Neural progenitor cell (in vitro differentiated cells): ENCODE results near the gene GLIS1. TPM values are rescaled to one million over a fixed set of nuclear protein-coding genes. Genes with fewer than 3 reads are reported as not detected.
A peak's percentile ranks its signal among the peaks of the same experiment; 100 is the strongest.

Source experiments
- DNase-seq: peaks from one replicate; pipeline ENCODE4 v3.0.0-alpha.2; 2016; ENCODE audit warnings: low spot score
- H2AFZ ChIP-seq: fragments of 200-600 bp; sonication (generic); replicated peaks from 2 replicates; pipeline ENCODE4 v1.6.1; 2016; ENCODE audit warnings: antibody characterized with exemption
- H3F3A ChIP-seq: fragments of 200-600 bp; sonication (generic); 2 replicates; pipeline ENCODE4 v1.6.1; 2016; ENCODE audit warnings: antibody characterized with exemption, low read depth
- H3K27ac ChIP-seq: fragments of 200-600 bp; sonication (generic); 2 replicates; pipeline ENCODE4 v1.5.1; 2016; ENCODE audit warnings: mild to moderate bottlenecking
- H3K27me3 ChIP-seq: fragments of 200-600 bp; sonication (generic); 2 replicates; pipeline ENCODE4 v1.6.1; 2016; ENCODE audit warnings: mild to moderate bottlenecking, moderate library complexity
- H3K36me3 ChIP-seq: fragments of 200-600 bp; sonication (generic); 2 replicates; pipeline ENCODE4 v1.5.1; 2016
- H3K4me1 ChIP-seq: fragments of 200-600 bp; sonication (generic); 2 replicates; pipeline ENCODE4 v1.6.1; 2016; ENCODE audit warnings: mixed run types
- H3K4me2 ChIP-seq: fragments of 200-600 bp; sonication (generic); 2 replicates; pipeline ENCODE4 v1.6.1; 2016
- H3K4me3 ChIP-seq: fragments of 200-600 bp; sonication (generic); 2 replicates; pipeline ENCODE4 v1.5.1; 2016
- H3K79me2 ChIP-seq: fragments of 200-600 bp; sonication (generic); 2 replicates; pipeline ENCODE4 v1.6.1; 2016; ENCODE audit warnings: low read depth
- H3K9ac ChIP-seq: fragments of 200-600 bp; sonication (generic); 2 replicates; pipeline ENCODE4 v1.6.1; 2016
- H3K9me3 ChIP-seq: fragments of 200-600 bp; sonication (generic); 2 replicates; pipeline ENCODE4 v1.5.1; 2016; ENCODE audit warnings: low read depth
- H4K20me1 ChIP-seq: fragments of 200-600 bp; sonication (generic); 2 replicates; pipeline ENCODE4 v1.6.1; 2016; ENCODE audit warnings: low read depth
- H3K27ac Mint-ChIP-seq: 3 replicates; pipeline ENCODE4 v1.8.0; 2021; ENCODE audit warnings: mixed read lengths
- H3K27me3 Mint-ChIP-seq: 2 replicates; pipeline ENCODE4 v1.8.0; 2022; ENCODE audit warnings: low read depth, mild to moderate bottlenecking, inconsistent platforms, moderate library complexity, mixed read lengths; ENCODE audit not compliant: insufficient read depth
- H3K36me3 Mint-ChIP-seq: 3 replicates; pipeline ENCODE4 v1.8.0; 2021; ENCODE audit warnings: mixed read lengths
- H3K4me1 Mint-ChIP-seq: 3 replicates; pipeline ENCODE4 v1.8.0; 2021; ENCODE audit warnings: mixed read lengths
- H3K4me3 Mint-ChIP-seq: 3 replicates; pipeline ENCODE4 v1.8.0; 2021; ENCODE audit warnings: mild to moderate bottlenecking, moderate library complexity, mixed read lengths
- H3K9me3 Mint-ChIP-seq: 3 replicates; pipeline ENCODE4 v1.8.0; 2020; ENCODE audit warnings: mixed read lengths
- EZH2 ChIP-seq: fragments of 200-600 bp; sonication (generic); IDR thresholded peaks from 2 replicates; pipeline ENCODE4 v1.6.1; 2017; ENCODE audit warnings: antibody characterized with exemption, mild to moderate bottlenecking, moderate library complexity
- EZH2phosphoT487 ChIP-seq: fragments of 200-600 bp; sonication (generic); IDR thresholded peaks from 2 replicates; pipeline ENCODE4 v1.6.1; 2017; ENCODE audit warnings: antibody characterized with exemption
- total RNA-seq: library from RNA; depleted of rRNA; stranded (reverse); fragments of >200 nt; gene quantifications from 2 replicates; pipeline ENCODE4 v1.2.3, GENCODE V29; 2015; ENCODE audit warnings: low replicate concordance
- TF ChIP-seq, protein P1 (sequence below): fragments of 200-600 bp; sonication (generic); IDR thresholded peaks from 2 replicates; pipeline ENCODE4 v1.5.1; 2017; ENCODE audit warnings: antibody characterized with exemption, mild to moderate bottlenecking

Gene GLIS1
- total RNA-seq, 1 donor from 2014 or later: not detected

DNA sequence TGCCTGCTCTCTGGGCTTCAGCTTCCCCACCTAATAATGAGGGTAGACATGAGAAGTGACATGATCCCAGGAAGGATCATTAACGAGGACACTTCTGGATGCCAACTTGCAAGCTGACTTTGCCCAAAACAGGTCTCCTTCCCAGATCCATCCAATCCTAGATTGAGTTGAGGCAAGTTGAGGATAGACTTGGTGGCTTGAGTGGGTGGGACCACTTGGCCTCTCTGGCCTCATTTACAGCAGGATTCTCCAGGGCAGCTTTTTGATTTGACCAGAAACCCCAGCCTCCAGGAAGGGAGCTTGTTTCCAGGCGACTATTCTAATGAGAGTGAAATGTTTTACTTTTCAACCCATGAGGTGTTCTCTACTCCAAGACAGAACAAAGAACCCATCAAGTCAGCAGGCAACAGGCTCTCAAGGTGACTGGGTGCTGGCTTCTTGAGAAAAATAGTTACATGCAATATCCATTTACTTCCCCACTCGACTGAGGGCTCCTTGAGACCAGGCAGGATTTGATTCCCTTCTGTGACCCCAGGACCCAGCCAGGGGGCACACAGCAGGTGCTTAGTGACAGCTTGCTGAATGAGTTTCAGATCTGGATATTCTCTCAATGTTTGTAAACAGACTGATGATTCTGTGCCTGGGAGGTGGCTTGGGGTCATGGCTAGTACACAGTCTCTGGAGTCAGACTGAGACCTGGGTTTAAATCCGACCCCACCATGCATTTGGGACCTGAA, 151.5 kb downstream of the GLIS1 start:
- H4K20me1 ChIP-seq: no peaks in the 10 kb centered on the region
- Mint-ChIP-seq H3K9me3 (no peaks in the 10 kb centered on the region), H3K4me3 (no peak overlapping the region), H3K27me3 (peaks cover 5% of the 10 kb centered on the region), H3K4me1 (peaks cover 41% of the 10 kb centered on the region), H3K27ac (no peak overlapping the region), H3K36me3 (no peaks in the 10 kb centered on the region)
- H3K4me2 ChIP-seq: no peak overlapping the region
- no peak overlapping the region for H2AFZ ChIP-seq
- no peaks in the 10 kb centered on the region for H3K36me3 ChIP-seq
- no peak overlapping the region for H3K4me3 ChIP-seq
- no peak overlapping the region for H3K27ac ChIP-seq
- H3K79me2 ChIP-seq: no peaks in the 10 kb centered on the region
- H3K4me1 ChIP-seq: peaks cover 7% of the 10 kb centered on the region
- TF ChIP-seq EZH2phosphoT487 (no peak), EZH2 (no peak)
- TF ChIP-seq, protein P1, sequence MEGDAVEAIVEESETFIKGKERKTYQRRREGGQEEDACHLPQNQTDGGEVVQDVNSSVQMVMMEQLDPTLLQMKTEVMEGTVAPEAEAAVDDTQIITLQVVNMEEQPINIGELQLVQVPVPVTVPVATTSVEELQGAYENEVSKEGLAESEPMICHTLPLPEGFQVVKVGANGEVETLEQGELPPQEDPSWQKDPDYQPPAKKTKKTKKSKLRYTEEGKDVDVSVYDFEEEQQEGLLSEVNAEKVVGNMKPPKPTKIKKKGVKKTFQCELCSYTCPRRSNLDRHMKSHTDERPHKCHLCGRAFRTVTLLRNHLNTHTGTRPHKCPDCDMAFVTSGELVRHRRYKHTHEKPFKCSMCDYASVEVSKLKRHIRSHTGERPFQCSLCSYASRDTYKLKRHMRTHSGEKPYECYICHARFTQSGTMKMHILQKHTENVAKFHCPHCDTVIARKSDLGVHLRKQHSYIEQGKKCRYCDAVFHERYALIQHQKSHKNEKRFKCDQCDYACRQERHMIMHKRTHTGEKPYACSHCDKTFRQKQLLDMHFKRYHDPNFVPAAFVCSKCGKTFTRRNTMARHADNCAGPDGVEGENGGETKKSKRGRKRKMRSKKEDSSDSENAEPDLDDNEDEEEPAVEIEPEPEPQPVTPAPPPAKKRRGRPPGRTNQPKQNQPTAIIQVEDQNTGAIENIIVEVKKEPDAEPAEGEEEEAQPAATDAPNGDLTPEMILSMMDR: no peak
- no peaks in the 10 kb centered on the region for H3K9me3 ChIP-seq
- H3F3A ChIP-seq: no peaks in the 10 kb centered on the region
- H3K27me3 ChIP-seq: no peaks in the 10 kb centered on the region
- no peak for DNase-seq
- no peak overlapping the region for H3K9ac ChIP-seq

DNA sequence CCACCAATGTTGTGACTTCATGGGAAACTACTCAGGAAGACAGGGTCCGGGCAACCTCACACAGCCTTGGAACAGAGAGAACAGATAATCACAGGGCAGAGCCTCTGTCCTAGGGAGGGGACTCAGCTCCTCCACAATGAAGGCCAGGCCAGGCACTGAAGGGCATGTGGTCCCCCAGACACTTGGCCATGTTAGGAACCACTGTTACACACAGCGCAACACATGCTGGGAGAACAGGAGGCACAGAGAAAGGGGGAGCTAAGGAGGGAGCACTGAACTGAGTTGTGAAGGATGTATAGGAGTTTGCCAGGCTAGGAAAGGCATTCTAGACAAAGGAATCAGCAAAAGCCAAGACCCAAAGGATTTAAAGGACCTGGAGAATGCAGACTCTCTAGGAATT, 152.2 kb downstream of the GLIS1 start:
- H3K36me3 ChIP-seq: no peaks in the 10 kb centered on the region
- H3K4me3 ChIP-seq: no peak overlapping the region
- no peaks in the 10 kb centered on the region for H4K20me1 ChIP-seq
- H3K4me1 ChIP-seq: peaks cover 7% of the 10 kb centered on the region
- peaks cover 5% of the 10 kb centered on the region for H3K27me3 Mint-ChIP-seq
- H3K9me3 ChIP-seq: no peaks in the 10 kb centered on the region
- H3K9me3 Mint-ChIP-seq: no peaks in the 10 kb centered on the region
- no peaks in the 10 kb centered on the region for H3K27me3 ChIP-seq
- no peak overlapping the region for H3K4me3 Mint-ChIP-seq
- no peak overlapping the region for H3K27ac ChIP-seq
- H3K79me2 ChIP-seq: no peaks in the 10 kb centered on the region
- TF ChIP-seq EZH2phosphoT487: no peak
- no peaks in the 10 kb centered on the region for H3K36me3 Mint-ChIP-seq
- no peak overlapping the region for H3K9ac ChIP-seq
- DNase-seq: peak; percentile 20
- H2AFZ ChIP-seq: no peak overlapping the region
- H3K4me2 ChIP-seq: no peak overlapping the region
- peak overlapping the region; percentile 86 for H3K27ac Mint-ChIP-seq
- H3K4me1 Mint-ChIP-seq: peaks cover 40% of the 10 kb centered on the region
- no peaks in the 10 kb centered on the region for H3F3A ChIP-seq

DNA sequence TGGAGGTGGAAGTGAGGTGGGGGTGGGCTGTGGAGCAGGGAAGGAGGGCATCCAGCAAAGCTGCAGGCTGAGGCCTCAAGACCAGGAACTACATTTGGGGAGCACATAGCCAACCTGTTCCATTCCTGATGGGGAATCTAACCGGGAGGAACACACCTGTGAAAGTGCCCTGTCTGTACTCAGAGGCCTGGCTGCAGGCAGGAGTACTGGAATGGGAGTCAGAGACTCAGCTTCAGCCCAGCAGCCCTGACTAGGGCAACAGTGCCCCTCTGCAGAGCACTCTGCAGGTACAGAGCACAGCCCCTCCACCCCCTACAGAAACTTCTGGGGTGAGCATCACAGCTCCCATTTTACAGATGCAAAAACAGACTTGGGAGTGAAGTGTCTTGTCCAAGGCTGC, 153.4 kb downstream of the GLIS1 start:
- DNase-seq: no peak
- Histone ChIP-seq H3K4me1 (peaks cover 7% of the 10 kb centered on the region), H3K9ac (no peak overlapping the region), H3K27ac (no peak overlapping the region), H3K9me3 (no peaks in the 10 kb centered on the region), H3K4me2 (no peak overlapping the region), H2AFZ (no peak overlapping the region), H4K20me1 (no peaks in the 10 kb centered on the region), H3K4me3 (no peak overlapping the region), H3K79me2 (no peaks in the 10 kb centered on the region), H3K27me3 (no peaks in the 10 kb centered on the region), H3K36me3 (no peaks in the 10 kb centered on the region), H3F3A (no peaks in the 10 kb centered on the region)
- Mint-ChIP-seq H3K9me3 (no peaks in the 10 kb centered on the region), H3K4me3 (no peak overlapping the region), H3K27ac (no peak overlapping the region), H3K36me3 (no peaks in the 10 kb centered on the region), H3K4me1 (peaks cover 36% of the 10 kb centered on the region), H3K27me3 (peaks cover 8% of the 10 kb centered on the region)
- no peak for TF ChIP-seq EZH2
- TF ChIP-seq, protein P1: no peak
- no peak for TF ChIP-seq EZH2phosphoT487

DNA sequence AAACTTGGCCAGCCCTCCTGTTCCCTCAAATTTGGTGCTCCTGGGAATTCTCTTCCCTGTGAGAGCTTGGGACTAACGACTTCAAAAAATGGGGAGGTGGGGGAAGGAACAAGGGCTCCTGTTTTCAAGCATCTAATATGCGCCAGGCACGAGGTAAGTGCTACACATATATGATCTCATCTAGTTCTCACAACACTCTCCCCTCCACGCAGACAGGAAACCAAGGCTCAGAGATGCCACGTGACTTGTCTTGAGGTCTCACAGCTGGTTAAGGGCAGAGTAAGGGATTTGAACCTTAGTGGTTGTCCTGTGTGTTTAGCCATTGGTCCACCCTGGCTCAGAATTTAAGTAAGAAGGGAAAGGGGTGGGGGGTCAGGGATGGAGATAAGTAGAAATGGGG, 153.8 kb downstream of the GLIS1 start:
- TF ChIP-seq, protein P1: no peak
- TF ChIP-seq EZH2phosphoT487 (no peak), EZH2 (no peak)
- H3K4me3 Mint-ChIP-seq: no peak overlapping the region
- H3K27ac ChIP-seq: no peak overlapping the region
- H3K79me2 ChIP-seq: no peaks in the 10 kb centered on the region
- no peaks in the 10 kb centered on the region for H3K36me3 Mint-ChIP-seq
- H2AFZ ChIP-seq: no peak overlapping the region
- no peak overlapping the region for H3K4me2 ChIP-seq
- peak overlapping the region; percentile 55 for H3K27ac Mint-ChIP-seq
- peaks cover 7% of the 10 kb centered on the region for H3K4me1 ChIP-seq
- H3K4me1 Mint-ChIP-seq: peaks cover 31% of the 10 kb centered on the region
- no peaks in the 10 kb centered on the region for H3K9me3 ChIP-seq
- no peak for DNase-seq
- peaks cover 8% of the 10 kb centered on the region for H3K27me3 Mint-ChIP-seq
- no peaks in the 10 kb centered on the region for H3K9me3 Mint-ChIP-seq
- no peaks in the 10 kb centered on the region for H3K27me3 ChIP-seq
- no peaks in the 10 kb centered on the region for H3F3A ChIP-seq
- no peaks in the 10 kb centered on the region for H4K20me1 ChIP-seq
- H3K4me3 ChIP-seq: no peak overlapping the region
- H3K36me3 ChIP-seq: no peaks in the 10 kb centered on the region
- no peak overlapping the region for H3K9ac ChIP-seq
